ENCODE results near the gene RIN2.
"Not testable (repeated sequence)": the region's sequence is repeated elsewhere in the genome, so short reads cannot be mapped to it uniquely, and the experiment has no call there.

Gene RIN2

GRCh38 chr20:19789009-19789408 lies 31.0 kb downstream of the RIN2 start:
- no peak for DNase-seq (ENCODE audit: low spot score)

GRCh38 chr20:19789446-19789845 lies 31.4 kb downstream of the RIN2 start:
- no peak for DNase-seq (ENCODE audit: low spot score)

- no peak for DNase-seq (ENCODE audit: low spot score)
Observed at GRCh38 chr20:19791887-19792286, 33.8 kb downstream of the RIN2 start.

GRCh38 chr20:19793716-19794115 lies 35.7 kb downstream of the RIN2 start:
- no peak for DNase-seq (ENCODE audit: low spot score)

- no peak for DNase-seq (ENCODE audit: low spot score)
Observed at GRCh38 chr20:19794941-19795340, 36.9 kb downstream of the RIN2 start.

- DNase-seq (ENCODE audit: low spot score): no peak
Observed at GRCh38 chr20:19799325-19799724, 41.3 kb downstream of the RIN2 start.

- no peak for DNase-seq (ENCODE audit: low spot score)
Observed at GRCh38 chr20:19802099-19802491, 44.0 kb downstream of the RIN2 start.

- DNase-seq (ENCODE audit: low spot score): no peak
Observed at GRCh38 chr20:19802492-19803158, 44.6 kb downstream of the RIN2 start.

- DNase-seq (ENCODE audit: low spot score): not testable (repeated sequence)
Observed at GRCh38 chr20:19806276-19806675, 48.2 kb downstream of the RIN2 start.

- DNase-seq (ENCODE audit: low spot score): no peak
Observed at GRCh38 chr20:19806806-19807190, 48.7 kb downstream of the RIN2 start.

GRCh38 chr20:19807191-19807945 lies 49.3 kb downstream of the RIN2 start:
- no peak for DNase-seq (ENCODE audit: low spot score)
